T-cell (primary cell): Measurements from ENCODE around the gene GPER1. TPM values are rescaled to one million over a fixed set of nuclear protein-coding genes. Genes with fewer than 3 reads are reported as not detected.

Experiments used
- ATAC-seq, 4 experiments: fragments of 200-7000 bp in 3 of 4; fragments of 150-1000 bp in 1 of 4; cut with Tn5 transposase; replicated peaks in 1 of 4; 1 replicate in 3 of 4; 2 replicates in 1 of 4; pipeline ENCODE4 v1.10.0; 2021; ENCODE audit warnings: moderate library complexity in 3 of 4, mild to moderate bottlenecking in 2 of 4, moderate number of reproducible peaks in 1 of 4
- CTCF ChIA-PET, 2 donors: fragments of 300-600 bp; sonication (Branson Sonifier 250); formaldehyde crosslinking; loops; one replicate each; lab custom pipeline; 2022; ENCODE audit warnings: antibody characterized with exemption in 2 of 2; lab: Charles Lee
- POLR2A ChIA-PET, 2 donors: fragments of 300-600 bp; sonication (Branson Sonifier 250); formaldehyde crosslinking; loops; one replicate each; lab custom pipeline; 2022; ENCODE audit warnings: antibody characterized with exemption in 2 of 2; lab: Charles Lee
- DNase-seq, 35 experiments: peaks; one replicate each; pipeline versions ENCODE4 v3.0.0 to v3.0.0-alpha.2; 2013 to 2023
- H3K27ac ChIP-seq: one replicate; pipeline ENCODE4 v1.5.1; 2013; ENCODE audit warnings: low read length
- H3K27me3 ChIP-seq, 2 experiments: replicated peaks in 1 of 2; 1 replicate in 1 of 2; 2 replicates in 1 of 2; pipeline versions ENCODE4 v1.6.1 to v1.7.0; 2013; ENCODE audit warnings: low read length in 1 of 2, mixed read lengths in 1 of 2; ENCODE audit not compliant: control insufficient read depth in 2 of 2, insufficient read depth in 2 of 2; ENCODE audit errors: extremely low read depth in 1 of 2
- H3K36me3 ChIP-seq, 2 donors: 1 replicate in 1 of 2; 2 replicates in 1 of 2; pipeline versions ENCODE4 v1.6.1 to v1.7.0; 2013; ENCODE audit warnings: low read length in 1 of 2; ENCODE audit not compliant: control insufficient read depth in 2 of 2, insufficient read depth in 1 of 2; ENCODE audit errors: extremely low read depth in 1 of 2
- H3K4me1 ChIP-seq, 2 experiments: 1 replicate in 1 of 2; 2 replicates in 1 of 2; pipeline versions ENCODE4 v1.6.1 to v1.7.0; 2013; ENCODE audit warnings: low read length in 2 of 2, mixed read lengths in 1 of 2; ENCODE audit not compliant: insufficient read depth in 2 of 2, control insufficient read depth in 1 of 2; ENCODE audit errors: extremely low read depth in 1 of 2
- H3K4me3 ChIP-seq, 2 donors: 1 replicate in 1 of 2; 2 replicates in 1 of 2; pipeline versions ENCODE4 v1.5.1 to v1.7.0; 2013; ENCODE audit warnings: mild to moderate bottlenecking in 2 of 2, low read length in 1 of 2, moderate library complexity in 1 of 2; ENCODE audit not compliant: control insufficient read depth in 1 of 2; ENCODE audit errors: extremely low read depth in 1 of 2
- H3K9me3 ChIP-seq: 2 replicates; pipeline ENCODE4 v1.7.0; 2013
- H3K27ac Mint-ChIP-seq, 2 donors: one replicate each; pipeline ENCODE4 v1.8.0; 2020 to 2021; ENCODE audit warnings: mild to moderate bottlenecking in 2 of 2, mixed read lengths in 2 of 2
- H3K27me3 Mint-ChIP-seq, 2 donors: one replicate each; pipeline ENCODE4 v1.8.0; 2021 to 2022; ENCODE audit warnings: mixed read lengths in 2 of 2
- H3K36me3 Mint-ChIP-seq: one replicate; pipeline ENCODE4 v1.8.0; 2021; ENCODE audit warnings: mixed read lengths
- H3K4me1 Mint-ChIP-seq, 3 donors: one replicate each; pipeline ENCODE4 v1.8.0; 2020 to 2022; ENCODE audit warnings: mixed read lengths in 3 of 3, mild to moderate bottlenecking in 1 of 3
- H3K4me3 Mint-ChIP-seq, 3 donors: one replicate each; pipeline ENCODE4 v1.8.0; 2020 to 2022; ENCODE audit warnings: mild to moderate bottlenecking in 3 of 3, mixed read lengths in 3 of 3, moderate library complexity in 3 of 3
- H3K9me3 Mint-ChIP-seq, 3 donors: one replicate each; pipeline ENCODE4 v1.8.0; 2020 to 2022; ENCODE audit warnings: mixed read lengths in 3 of 3
- WGBS: methylation state at CpG from one replicate; pipeline ENCODE4 v1.1.5; 2013; ENCODE audit warnings: missing lambda C conversion rate; ENCODE audit not compliant: insufficient coverage; 5-methylcytosine and 5-hydroxymethylcytosine counted together
- total RNA-seq, 35 experiments: library from RNA in 6 of 35; stranded (reverse) in 6 of 35; fragments of 120-200 nt in 1 of 35; gene quantifications; one replicate each; pipeline versions ENCODE4 v1.2.1 to v1.2.4 and lab custom pipeline; 2013 to 2026

Gene GPER1
- total RNA-seq, 5 donors from 2014 or later (not counting 1 experiment from before 2014, with no cell fraction given) = 0.23 to 0.41 (median 0.26) TPM; not detected in 2

DNA sequence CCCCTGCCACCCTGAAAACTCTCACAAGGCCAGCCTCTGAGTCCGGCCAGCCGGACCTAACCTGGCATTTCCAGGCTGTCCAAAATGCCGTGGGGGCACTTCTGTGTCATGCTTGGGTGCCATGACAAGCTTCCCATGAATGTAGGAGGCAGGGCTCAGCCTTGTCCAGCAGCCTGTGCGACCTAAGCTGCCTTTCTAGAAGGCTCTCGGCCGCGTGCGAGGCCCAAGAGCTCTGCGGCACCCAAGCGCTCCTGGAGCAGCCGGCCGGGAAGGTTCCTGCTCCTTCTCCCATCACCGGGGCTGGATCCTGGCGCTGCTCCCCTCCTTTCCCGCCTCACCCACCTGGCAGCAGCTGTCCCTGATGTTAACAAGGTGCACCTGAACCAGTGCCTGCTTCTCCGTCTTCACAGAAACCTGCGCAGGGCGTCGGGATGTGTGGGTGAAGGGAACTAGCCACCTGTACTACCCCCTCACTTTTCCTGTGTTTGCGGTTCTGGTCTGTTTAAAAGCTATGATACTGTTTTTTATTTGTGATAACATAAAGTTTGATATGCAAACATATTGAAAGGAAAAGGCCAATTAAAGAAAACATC lies 6.1 kb downstream of the GPER1 start:
- H3K36me3 ChIP-seq = peaks cover 0 to 7% of the 10 kb centered on the region in 2 donors
- no peaks in the 10 kb centered on the region for H3K9me3 ChIP-seq
- no peak for ATAC-seq
- no peak overlapping the region for H3K4me3 Mint-ChIP-seq
- peaks cover 22% of the 10 kb centered on the region for H3K36me3 Mint-ChIP-seq
- DNase-seq = no peak
- POLR2A ChIA-PET = no interaction called here
- CTCF ChIA-PET = no interaction called here
- peaks cover 0 to 5% (median 0%) of the 10 kb centered on the region in 3 donors for H3K4me1 Mint-ChIP-seq
- H3K4me1 ChIP-seq = no peaks in the 10 kb centered on the region
- H3K27ac Mint-ChIP-seq = no peak overlapping the region
- H3K9me3 Mint-ChIP-seq = peaks cover 0 to 4% (median 0%) of the 10 kb centered on the region in 3 donors
- H3K27ac ChIP-seq = no peak overlapping the region
- H3K27me3 Mint-ChIP-seq = no peaks in the 10 kb centered on the region
- H3K27me3 ChIP-seq = no peaks in the 10 kb centered on the region
- WGBS = 84% methylated on average over 10 of the region's 20 CpGs
- H3K4me3 ChIP-seq = no peak overlapping the region

DNA sequence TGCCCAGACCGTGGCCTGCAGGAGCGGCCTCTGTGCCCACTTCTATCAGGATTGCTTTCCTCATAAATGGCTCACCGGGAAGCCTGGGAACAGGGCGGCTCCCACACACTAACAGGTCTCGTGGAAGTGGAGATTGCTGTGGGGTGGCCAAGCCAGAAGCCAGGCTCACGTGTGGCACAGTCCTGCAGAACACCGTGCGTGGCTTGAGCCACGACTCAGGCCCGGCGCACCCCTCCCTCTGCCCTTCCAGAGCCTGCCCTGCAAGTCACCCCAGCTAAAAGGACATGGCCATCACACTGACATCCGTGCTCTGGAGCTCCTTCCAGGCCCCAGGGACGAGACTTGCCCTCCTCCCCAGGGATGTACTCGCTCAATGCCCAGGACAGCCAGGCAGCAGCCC lies 7.0 kb downstream of the GPER1 start:
- POLR2A ChIA-PET = interaction anchor here in 1 of 2 donors (0.7 kb wide), 1 partner anchor 640 kb away, joined by 3 read pairs; no protein-coding TSS in a partner anchor
- CTCF ChIA-PET = no interaction called here
- H3K4me3 ChIP-seq = no peak overlapping the region
- H3K27ac ChIP-seq = no peak overlapping the region
- Mint-ChIP-seq H3K4me1 (peaks cover 0 to 5% (median 0%) of the 10 kb centered on the region in 3 donors), H3K27me3 (no peaks in the 10 kb centered on the region), H3K9me3 (peaks cover 0 to 4% (median 0%) of the 10 kb centered on the region in 3 donors), H3K4me3 (no peak overlapping the region), H3K36me3 (peaks cover 25% of the 10 kb centered on the region), H3K27ac (no peak overlapping the region)
- H3K4me1 ChIP-seq = no peaks in the 10 kb centered on the region
- 89% methylated on average over 12 of the region's 14 CpGs for WGBS
- no peaks in the 10 kb centered on the region for H3K9me3 ChIP-seq
- no peaks in the 10 kb centered on the region for H3K27me3 ChIP-seq
- no peak for DNase-seq
- ATAC-seq = no peak
- H3K36me3 ChIP-seq = peaks cover 0 to 8% of the 10 kb centered on the region in 2 donors

- Mint-ChIP-seq H3K9me3 (peaks cover 0 to 4% (median 0%) of the 10 kb centered on the region in 3 donors), H3K27me3 (no peaks in the 10 kb centered on the region), H3K4me1 (peaks cover 0 to 5% (median 0%) of the 10 kb centered on the region in 3 donors), H3K4me3 (no peak overlapping the region), H3K27ac (no peak overlapping the region), H3K36me3 (peaks cover 25% of the 10 kb centered on the region)
- H3K4me3 ChIP-seq = no peak overlapping the region
- ATAC-seq (no peak), DNase-seq (no peak)
- peaks cover 0 to 11% of the 10 kb centered on the region in 2 donors for H3K36me3 ChIP-seq
- H3K27ac ChIP-seq = no peak overlapping the region
- H3K9me3 ChIP-seq = no peaks in the 10 kb centered on the region
- WGBS = 92% methylated on average over 23 of the region's 23 CpGs
- ChIA-PET CTCF (no interaction called here), POLR2A (interaction anchor here in 1 of 2 donors (0.6 to 0.7 kb wide), 2 partner anchors 641 to 731 kb away, joined by 3 to 6 read pairs; no protein-coding TSS in a partner anchor)
- H3K4me1 ChIP-seq = no peaks in the 10 kb centered on the region
- H3K27me3 ChIP-seq = no peaks in the 10 kb centered on the region
Observed at GRCh38 chr7:1095621-1096155, 7.8 kb downstream of the GPER1 start.

DNA sequence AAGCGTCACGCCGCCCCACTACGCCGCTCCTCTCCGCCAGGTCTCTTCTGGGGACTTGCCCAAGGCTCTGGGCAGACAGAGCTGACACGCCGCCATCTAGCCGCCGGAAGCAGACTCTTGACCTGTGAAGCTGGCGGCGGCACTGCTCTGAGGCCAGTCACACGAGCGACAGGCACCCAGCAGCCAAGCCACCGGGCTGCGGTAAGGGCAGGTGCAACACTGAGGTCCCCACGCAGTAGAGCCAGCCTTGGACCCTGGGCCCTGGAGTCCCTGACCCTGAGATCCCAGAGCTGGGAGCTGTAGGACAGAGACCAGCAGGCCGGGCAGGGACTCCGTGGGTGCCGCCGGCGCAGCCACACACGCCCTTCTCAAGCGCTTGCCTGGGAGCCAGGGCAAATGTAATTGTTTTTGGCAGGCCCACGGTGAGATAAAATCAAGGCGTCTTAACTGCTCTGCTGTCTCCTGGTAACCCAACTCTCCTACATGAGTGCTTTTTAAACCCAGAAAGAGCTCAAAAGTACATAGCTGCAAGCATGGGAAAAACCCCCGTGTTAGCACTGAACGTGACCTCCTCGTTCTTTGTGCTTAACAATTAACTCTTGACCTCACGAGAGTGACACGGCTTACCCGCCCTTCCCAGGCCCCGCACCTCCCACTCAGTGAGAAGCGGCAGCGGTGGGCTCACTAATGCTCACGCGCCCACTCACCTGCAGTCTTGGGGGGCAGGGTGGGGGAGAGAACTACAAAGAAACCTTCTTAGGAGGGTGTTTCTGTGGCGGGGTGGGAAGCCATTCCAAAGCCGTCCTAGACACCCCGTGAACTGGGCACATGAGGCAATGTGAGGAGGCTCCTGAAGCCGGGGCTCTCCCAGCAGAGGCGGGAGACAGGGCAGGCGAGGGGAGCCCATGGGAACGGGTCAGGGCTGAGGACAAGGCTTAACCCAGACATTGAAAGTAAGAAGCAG lies 8.5 kb downstream of the GPER1 start:
- H3K9me3 ChIP-seq = no peaks in the 10 kb centered on the region
- no peak overlapping the region for H3K27ac ChIP-seq
- peaks cover 0 to 11% of the 10 kb centered on the region in 2 donors for H3K36me3 ChIP-seq
- H3K36me3 Mint-ChIP-seq = peaks cover 25% of the 10 kb centered on the region
- POLR2A ChIA-PET = no interaction called here
- no peaks in the 10 kb centered on the region for H3K4me1 ChIP-seq
- H3K4me3 Mint-ChIP-seq = no peak overlapping the region
- ATAC-seq (no peak), DNase-seq (no peak)
- 93% methylated on average over 34 of the region's 44 CpGs for WGBS
- peaks cover 0 to 5% (median 0%) of the 10 kb centered on the region in 3 donors for H3K4me1 Mint-ChIP-seq
- CTCF ChIA-PET = interaction anchor here in 1 of 2 donors (0.6 kb wide), 1 partner anchor 21 kb away, joined by 3 read pairs; no protein-coding TSS in a partner anchor
- no peak overlapping the region for H3K27ac Mint-ChIP-seq
- no peaks in the 10 kb centered on the region for H3K27me3 Mint-ChIP-seq
- no peak overlapping the region for H3K4me3 ChIP-seq
- peaks cover 0 to 4% (median 0%) of the 10 kb centered on the region in 3 donors for H3K9me3 Mint-ChIP-seq
- no peaks in the 10 kb centered on the region for H3K27me3 ChIP-seq

- H3K27me3 ChIP-seq = no peaks in the 10 kb centered on the region
- Mint-ChIP-seq H3K4me1 (peaks cover 0 to 2% (median 0%) of the 10 kb centered on the region in 3 donors), H3K36me3 (peaks cover 25% of the 10 kb centered on the region), H3K27me3 (no peaks in the 10 kb centered on the region), H3K27ac (no peak overlapping the region), H3K9me3 (peaks cover 0 to 4% (median 0%) of the 10 kb centered on the region in 3 donors), H3K4me3 (no peak overlapping the region)
- no peak overlapping the region for H3K4me3 ChIP-seq
- ATAC-seq = no peak
- ChIA-PET CTCF (interaction anchor here in 1 of 2 donors (0.6 kb wide), 1 partner anchor 22 kb away, joined by 3 read pairs; no protein-coding TSS in a partner anchor), POLR2A (no interaction called here)
- H3K4me1 ChIP-seq = no peaks in the 10 kb centered on the region
- 83% methylated on average over 7 of the region's 13 CpGs for WGBS
- H3K9me3 ChIP-seq = no peaks in the 10 kb centered on the region
- H3K36me3 ChIP-seq = peaks cover 0 to 11% of the 10 kb centered on the region in 2 donors
- DNase-seq = no peak
- no peak overlapping the region for H3K27ac ChIP-seq
Observed at GRCh38 chr7:1097120-1097504, 9.2 kb downstream of the GPER1 start.
